H1 (cell line): ENCODE measurements around the gene DOHH. TPM values are rescaled to one million over a fixed set of nuclear protein-coding genes. Genes with fewer than 3 reads are reported as not detected.

Experiments
- CBX8 ChIP-seq: fragments of 300-800, 300-1000 bp; sonication (generic); IDR thresholded peaks from 2 replicates; pipeline ENCODE4 v1.7.1; 2016; ENCODE audit warnings: low read depth, low read length, borderline replicate concordance
- CHD1 ChIP-seq: IDR thresholded peaks from 2 replicates; pipeline ENCODE4 v1.6.1; 2012; ENCODE audit warnings: low read depth, low read length, improper control_type of control experiment
- POLR2AphosphoS5 ChIP-seq: IDR thresholded peaks from 2 replicates; pipeline ENCODE4 v1.6.1; 2011; ENCODE audit warnings: low read depth, low read length
- RNF2 ChIP-seq: fragments of 200-900, 300-1000 bp; sonication (generic); IDR thresholded peaks from 2 replicates; pipeline ENCODE4 v1.7.1; 2016; ENCODE audit warnings: borderline replicate concordance, low read depth, mild to moderate bottlenecking, antibody characterized with exemption, low read length; ENCODE audit not compliant: poor library complexity, severe bottlenecking; ENCODE audit errors: missing control alignments
- SUZ12 ChIP-seq: fragments of 200-600 bp; sonication (generic); IDR thresholded peaks from 2 replicates; pipeline ENCODE4 v1.6.1; 2012; ENCODE audit warnings: mild to moderate bottlenecking, inconsistent platforms, low read length, moderate library complexity, mixed read lengths
- YY1 ChIP-seq: IDR thresholded peaks from 2 replicates; pipeline ENCODE4 v1.6.1; 2011; ENCODE audit warnings: low read depth, mild to moderate bottlenecking, low read length
- polyA plus RNA-seq, 7 experiments: library from polyadenylated mRNA; depleted of rRNA in 3 of 7; stranded (reverse) in 5 of 7; unstranded in 2 of 7; fragments of >200 nt in 5 of 7; fragments of 200-250 nt in 2 of 7; gene quantifications; 1 replicate in 5 of 7; 2 replicates in 1 of 7; 4 replicates in 1 of 7; pipeline versions ENCODE4 v1.2.1 to v1.2.3, GENCODE V29; 2011 to 2013; ENCODE audit warnings: missing spikeins in 2 of 7, mixed read lengths in 2 of 7
- total RNA-seq: library from RNA; stranded (reverse); fragmentation: NEBNext Ultra II Directional; extraction: Animal tissue kit (Norgen Biotek cat#: 25700); gene quantifications from 2 replicates; pipeline ENCODE4 v1.2.1, GENCODE V29; 2021

The DOHH gene
- total and polyA plus RNA-seq, 2 of the 8 experiments (the other 6 are each of a cell fraction or from before 2014, with no cell fraction given), result 7.3 to 17.7 TPM

DNA sequence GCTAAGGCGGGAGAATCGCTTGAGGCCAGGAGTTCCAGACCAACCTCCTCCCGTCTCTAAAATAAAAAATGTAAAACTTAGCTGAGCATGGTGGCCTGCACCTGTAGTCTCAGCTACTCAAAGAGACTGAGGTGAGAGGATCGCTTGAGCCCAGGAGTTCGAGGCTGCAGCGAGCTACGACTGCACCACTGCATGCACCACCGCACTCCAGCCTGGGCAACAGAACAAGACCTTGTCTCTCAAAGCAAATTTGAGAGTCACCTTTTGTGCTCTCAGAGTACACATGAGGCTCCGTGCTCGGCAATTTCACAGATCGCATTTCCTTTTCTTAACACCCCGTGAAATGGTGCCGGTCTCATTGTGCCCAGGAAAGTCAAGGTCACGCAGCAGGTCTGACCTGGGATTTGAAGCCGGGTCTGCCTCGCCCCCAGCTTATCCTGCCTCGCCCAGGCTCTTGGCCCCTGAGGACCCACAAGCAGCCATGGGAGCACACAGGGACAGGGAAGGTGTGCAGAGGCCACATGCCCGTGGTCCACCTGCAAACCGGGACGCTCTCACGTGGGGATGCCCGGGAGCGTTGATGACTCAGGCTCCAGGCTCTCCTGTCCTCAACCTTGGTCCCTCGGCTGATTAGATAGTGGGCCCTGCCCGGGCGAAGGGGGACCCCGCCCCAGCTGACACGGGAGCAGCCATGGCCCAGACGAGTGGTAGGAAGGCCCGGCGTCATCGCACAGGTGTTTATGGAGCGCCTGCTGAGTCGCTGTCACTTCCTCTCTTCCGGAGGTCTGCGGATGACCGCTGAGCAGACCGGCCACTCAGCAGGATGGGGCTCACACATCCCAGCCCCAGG, 19.0 kb downstream of the DOHH start (continued):
- TF ChIP-seq CBX8 (no peak), YY1 (no peak), RNF2 (no peak), CHD1 (no peak), POLR2AphosphoS5 (no peak), SUZ12 (no peak)
- TF ChIP-seq, all 59 proteins: peak for 0
